Fibroblast of skin of back (primary cell): ENCODE measurements around the gene TMEM41A. TPM values are rescaled to one million over a fixed set of nuclear protein-coding genes. Genes with fewer than 3 reads are reported as not detected.

Experiments used
- DNase-seq: peaks from one replicate; pipeline ENCODE4 v3.0.0-alpha.2; 2013
- polyA plus RNA-seq, 2 experiments: library from polyadenylated mRNA; unstranded; fragments of 120-200 nt; gene quantifications; one replicate each; pipeline ENCODE4 v1.2.1, GENCODE V29; 2013; ENCODE audit not compliant: insufficient read length in 2 of 2

TMEM41A gene
- 12.2 TPM for polyA plus RNA-seq (2013, experiment 1 of 2; ENCODE audit: insufficient read length)
- 11.5 TPM for polyA plus RNA-seq (2013, experiment 2 of 2; ENCODE audit: insufficient read length)

GRCh38 chr3:185498503-185499396 is at the start of gene TMEM41A:
TMEM41A (minus strand) TSS chr3:185499035; CDS start chr3:185498961, 74 bp downstream.
- peak; percentile 87 for DNase-seq

- DNase-seq: no peak
Measured at GRCh38 chr3:185540695-185541094, 41.9 kb upstream of the TMEM41A start.

DNA sequence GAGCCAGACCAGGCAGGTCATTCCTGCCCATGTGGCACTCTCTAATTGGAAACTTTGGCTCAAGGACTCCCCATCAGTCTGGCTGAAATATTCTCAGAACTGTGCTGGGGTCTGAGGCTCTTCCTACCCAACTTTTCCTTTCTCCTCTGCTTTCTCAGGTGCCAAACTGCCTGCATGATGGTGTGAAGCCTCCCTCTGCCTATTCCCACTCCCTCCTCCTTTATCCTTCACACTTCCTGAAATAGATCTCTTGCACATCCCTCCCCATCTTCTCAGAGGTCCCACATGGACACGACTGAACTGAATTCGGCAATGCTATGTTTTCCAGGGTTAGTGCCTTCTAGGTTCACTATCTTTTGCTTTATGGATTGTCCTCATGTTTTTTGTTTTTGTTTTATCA is 41.1 kb upstream of the TMEM41A start:
- DNase-seq: no peak

GRCh38 chr3:185537369-185537970 is 38.6 kb upstream of the TMEM41A start:
- DNase-seq: peak; percentile 78

GRCh38 chr3:185534511-185534910 is 35.7 kb upstream of the TMEM41A start:
- DNase-seq: no peak

DNA sequence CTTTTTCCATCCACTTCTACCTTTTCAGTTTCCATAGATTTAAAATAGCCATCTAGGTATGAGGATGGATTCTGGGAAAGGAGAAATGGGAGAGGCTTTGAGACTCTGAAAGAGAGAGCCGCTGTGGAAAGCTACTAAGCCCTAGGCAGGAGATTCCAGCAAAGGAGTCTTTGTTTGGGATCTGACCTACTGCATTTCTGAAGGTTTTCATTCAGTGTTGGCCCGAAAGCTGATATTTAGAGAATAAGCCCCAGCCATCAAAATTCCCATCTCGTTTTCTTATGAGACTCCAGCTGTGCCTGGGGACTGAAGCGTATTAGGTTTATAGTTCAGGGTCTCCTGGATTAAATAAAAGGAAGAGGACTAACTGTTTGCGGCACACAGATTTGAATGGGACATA is 34.1 kb upstream of the TMEM41A start:
- DNase-seq: no peak

DNA sequence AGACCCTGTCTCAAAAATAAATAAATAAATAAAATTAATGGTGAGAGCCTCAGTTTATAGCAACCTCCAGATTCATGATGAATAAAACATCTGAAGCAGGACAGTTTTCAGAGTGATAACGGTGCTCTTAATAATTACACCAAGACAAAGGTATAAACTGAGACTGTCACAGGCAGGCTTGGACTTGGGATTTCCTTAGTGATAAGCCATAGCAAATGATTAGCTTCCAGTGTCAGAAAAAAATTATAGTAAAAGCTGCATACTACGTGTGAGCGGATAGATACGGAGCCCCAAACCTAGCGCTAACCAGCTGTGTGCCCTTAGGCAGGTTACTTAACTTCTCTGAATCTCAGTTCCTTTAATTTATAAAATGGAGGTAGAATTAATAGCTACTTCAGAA is 32.0 kb upstream of the TMEM41A start:
- no peak for DNase-seq

DNA sequence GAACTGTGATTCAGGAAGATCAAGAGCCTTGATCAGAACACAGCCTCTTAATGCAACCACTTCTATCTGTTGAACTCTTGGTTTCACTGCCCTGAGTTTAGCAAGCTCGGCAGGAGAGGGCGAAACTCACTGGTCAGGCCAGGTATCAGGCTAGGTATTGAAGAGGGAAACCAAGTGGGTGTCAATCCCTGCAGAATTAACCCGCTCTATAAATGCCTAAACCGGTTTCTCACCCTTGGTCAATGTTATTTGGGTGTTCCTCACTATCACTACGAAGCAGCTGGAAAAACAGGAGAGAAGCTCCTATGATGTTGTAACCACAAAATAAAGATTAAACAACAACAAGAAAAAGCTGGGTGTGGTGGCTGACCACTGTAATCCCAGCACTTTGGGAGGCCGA is 29.7 kb upstream of the TMEM41A start:
- no peak for DNase-seq

DNA sequence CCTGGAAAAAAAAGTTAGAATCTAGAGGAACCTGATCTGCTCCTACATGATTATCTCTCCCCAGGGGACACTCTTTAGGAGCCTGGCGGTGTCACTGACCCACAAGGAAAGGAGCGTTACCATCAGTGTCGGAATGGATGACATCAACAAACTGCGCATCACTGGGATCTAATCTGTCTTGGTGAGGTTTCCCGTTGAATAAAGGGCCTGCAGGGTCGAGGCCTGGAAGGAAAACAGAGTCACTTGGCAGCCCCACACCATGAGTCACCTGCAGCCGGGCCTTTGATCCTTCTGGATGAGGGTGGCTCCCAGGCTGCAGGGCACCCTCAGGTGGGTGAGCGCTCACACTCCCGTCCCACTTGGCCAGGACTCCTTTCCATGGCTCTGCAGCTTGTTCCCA is 28.5 kb upstream of the TMEM41A start:
- DNase-seq: no peak

- no peak for DNase-seq
Measured at GRCh38 chr3:185526349-185526951, 27.6 kb upstream of the TMEM41A start.

GRCh38 chr3:185521349-185522138 is 22.7 kb upstream of the TMEM41A start:
- no peak for DNase-seq

DNA sequence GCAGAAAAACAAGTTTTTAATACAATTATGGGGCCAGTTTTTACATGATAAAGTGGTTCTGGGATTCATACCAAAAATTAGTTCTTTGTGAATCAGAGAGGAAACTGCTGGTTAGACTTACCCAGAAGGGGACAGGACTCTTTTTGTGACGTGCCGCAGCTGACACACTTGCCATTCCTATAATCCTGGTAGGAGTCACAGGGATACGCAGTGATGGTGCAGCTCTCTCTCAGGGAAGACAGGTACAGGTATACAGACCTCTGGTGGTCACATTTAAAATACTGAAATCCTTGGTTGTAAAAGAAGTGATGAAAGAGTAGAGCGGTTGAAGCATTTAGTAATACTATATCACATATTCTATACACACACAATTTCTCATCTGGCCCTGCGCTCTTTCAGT is 20.2 kb upstream of the TMEM41A start:
- DNase-seq: no peak

GRCh38 chr3:185517387-185518130 is 18.7 kb upstream of the TMEM41A start:
- DNase-seq: no peak

DNA sequence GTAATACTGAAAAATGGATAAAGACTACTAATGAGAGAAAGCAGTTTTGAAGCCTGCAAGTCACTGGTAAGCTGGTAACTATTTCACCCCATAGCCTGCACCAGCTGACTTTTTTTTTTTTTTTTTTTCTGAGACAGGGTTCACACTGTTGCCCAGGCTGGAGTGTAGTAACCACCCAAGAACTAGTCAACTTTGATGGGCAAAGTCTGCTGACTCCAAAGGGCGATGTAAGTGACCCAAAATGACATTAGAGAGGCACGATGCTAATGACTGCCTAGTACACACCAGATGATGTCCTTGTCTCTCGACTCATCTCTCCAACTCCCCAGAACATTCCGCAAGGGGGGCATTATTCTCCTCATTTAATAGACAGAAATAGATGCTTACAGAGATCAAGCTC is 12.9 kb upstream of the TMEM41A start:
- DNase-seq: no peak

- DNase-seq: no peak
Measured at GRCh38 chr3:185508335-185508991, 9.6 kb upstream of the TMEM41A start.

GRCh38 chr3:185507883-185508282 is 9.0 kb upstream of the TMEM41A start:
- DNase-seq: no peak

GRCh38 chr3:185504636-185505035 is 5.8 kb upstream of the TMEM41A start:
- DNase-seq: no peak

GRCh38 chr3:185503521-185503920 is 4.7 kb upstream of the TMEM41A start:
- DNase-seq: no peak

DNA sequence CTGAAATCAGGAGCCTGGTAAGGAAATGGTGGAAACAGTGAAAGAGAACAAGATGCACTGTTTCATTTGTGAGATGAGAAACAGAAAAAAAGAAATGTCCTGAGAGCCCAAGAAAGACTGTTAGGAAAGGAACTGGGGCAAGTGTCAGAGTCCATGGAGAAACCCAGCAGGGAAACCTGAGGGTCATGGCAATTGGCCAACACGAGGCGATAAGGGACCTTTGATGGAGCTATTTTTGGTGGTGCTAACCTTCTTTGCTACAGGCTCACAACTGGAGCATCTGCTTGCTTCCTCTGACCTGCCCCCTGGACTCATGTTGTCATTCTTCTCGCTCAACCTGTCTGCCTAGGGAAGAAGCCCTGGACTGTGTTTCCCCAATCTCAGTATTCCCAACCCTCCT is 4.2 kb upstream of the TMEM41A start:
- DNase-seq: no peak

DNA sequence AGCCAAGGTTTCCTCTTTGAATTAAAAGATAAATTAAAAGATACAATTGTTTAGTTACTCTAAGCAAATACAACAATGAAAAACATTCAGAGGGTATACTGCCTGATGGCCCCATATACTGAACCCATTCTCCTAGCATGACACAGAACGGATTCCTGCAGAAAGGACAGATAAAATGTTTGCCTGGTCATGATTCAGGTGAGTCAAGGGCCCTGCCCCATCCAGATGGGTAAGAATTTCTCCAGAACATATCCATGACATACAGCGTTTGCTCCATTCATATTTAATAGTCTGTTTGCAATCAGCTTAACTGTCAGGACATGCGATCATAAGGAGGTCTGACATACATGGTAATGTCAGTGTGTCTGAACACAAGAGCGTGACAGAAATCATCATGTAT is 8.6 kb downstream of the TMEM41A start:
- DNase-seq: no peak

DNA sequence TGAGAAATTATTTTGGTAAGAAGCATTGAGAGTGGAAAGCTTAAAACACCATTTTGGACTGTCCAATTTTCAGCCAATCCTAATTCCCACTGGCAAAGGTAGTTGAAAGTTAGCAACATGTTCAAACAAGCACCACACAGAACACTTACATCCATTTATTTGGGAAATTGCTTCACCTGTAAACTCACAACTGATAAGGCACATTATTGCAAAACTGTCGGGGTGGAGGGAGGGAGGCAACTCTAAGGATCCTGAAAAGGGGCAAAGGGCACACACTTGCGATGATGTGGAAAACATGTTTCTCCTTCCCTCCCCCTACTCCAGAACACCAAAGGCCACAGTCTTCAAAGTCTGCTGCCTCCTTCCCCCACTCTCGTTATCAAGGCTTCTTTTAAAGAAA is 9.4 kb downstream of the TMEM41A start:
- no peak for DNase-seq
